Esophagus mucosa (tissue), 1 donor: ENCODE results near the gene C7orf57. TPM values are rescaled to one million over a fixed set of nuclear protein-coding genes. Genes with fewer than 3 reads are reported as not detected.

Experiments used
- ATAC-seq: fragments of 200-7000 bp; cut with Tn5 transposase; one replicate; pipeline ENCODE4 v1.9.1; 2020
- total RNA-seq: library from RNA; stranded (reverse); gene quantifications from one replicate; pipeline ENCODE4 v1.2.4, GENCODE V29; 2023
- donor health status: DM: yes; HTN: yes; CAD: no.

The C7orf57 gene
- total RNA-seq, 1 donor from 2014 or later = 1.00 TPM

DNA sequence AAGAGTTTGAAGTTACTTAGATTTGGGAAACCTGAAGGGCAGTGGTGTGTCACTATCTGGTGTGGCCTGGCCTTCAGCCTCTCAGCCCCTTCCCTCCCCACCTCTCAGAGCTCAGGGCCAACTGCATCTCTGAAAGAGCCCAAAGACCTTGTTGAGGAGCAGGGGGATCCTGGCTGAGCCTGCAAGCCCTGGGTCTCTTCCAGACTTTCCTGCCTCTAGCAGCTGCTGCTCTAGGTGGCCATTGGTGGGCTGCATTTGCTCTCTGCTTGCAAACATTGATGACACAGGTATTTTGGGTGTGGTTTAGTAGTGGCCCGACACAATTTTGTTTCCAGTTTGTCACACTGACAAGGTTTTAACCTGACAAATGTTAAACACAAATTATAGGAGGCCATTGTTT, 50.6 kb downstream of the C7orf57 start:
- no peak for ATAC-seq

DNA sequence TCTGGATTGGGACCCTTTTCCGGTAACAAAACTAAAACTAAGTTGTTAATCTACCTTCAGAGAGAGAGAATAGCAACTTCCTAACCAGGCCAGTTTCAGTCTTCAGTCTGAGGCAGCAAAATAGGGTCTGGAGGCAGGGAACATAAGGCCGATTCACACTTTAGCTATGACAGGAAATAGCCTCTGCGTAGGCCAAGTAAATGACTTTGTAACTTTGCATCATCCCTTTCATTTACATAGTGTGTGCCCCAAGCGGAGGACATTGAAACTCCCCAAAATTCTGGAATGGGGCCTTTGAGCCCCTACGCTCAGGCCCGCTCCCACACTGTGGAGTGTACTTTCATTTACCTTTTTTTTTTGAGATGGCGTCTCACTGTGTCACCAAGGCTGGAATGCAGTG, 52.0 kb downstream of the C7orf57 start:
- ATAC-seq = no peak

DNA sequence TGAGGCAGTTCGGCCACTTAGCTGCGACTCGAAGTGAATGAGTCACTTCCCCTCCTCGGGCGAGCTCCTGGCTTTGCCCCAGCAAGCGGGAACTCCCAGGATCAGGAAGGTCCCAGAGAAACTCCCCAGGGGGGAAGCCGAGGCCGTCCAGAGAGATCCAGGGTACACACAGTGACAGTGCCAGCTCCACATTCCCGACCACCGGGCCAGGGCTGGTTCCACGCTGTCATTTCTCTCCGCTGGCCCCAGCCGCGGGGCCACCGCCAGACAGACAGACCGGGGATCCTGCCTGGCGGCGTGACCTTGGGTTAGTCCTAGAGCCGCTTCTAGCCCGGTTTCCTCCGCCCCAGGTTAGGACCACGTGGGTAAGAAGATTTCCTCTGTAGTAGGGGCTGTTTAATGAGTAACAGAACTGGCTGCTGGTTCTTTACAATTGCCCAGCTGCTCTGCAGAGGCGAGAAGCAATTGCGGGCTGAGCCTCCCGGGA, 53.3 kb downstream of the C7orf57 start:
- peak; percentile 46 for ATAC-seq

- ATAC-seq = peak; percentile 88
Observed at GRCh38 chr7:48089046-48090003, 54.0 kb downstream of the C7orf57 start, which contains the start of gene UPP1. Gene UPP1, plus strand, starts transcription at chr7:48089265. Its CDS starts 5,519 bp downstream, at chr7:48094784.

- no peak for ATAC-seq
Observed at GRCh38 chr7:48090095-48090805, 54.9 kb downstream of the C7orf57 start.

- no peak for ATAC-seq
Observed at GRCh38 chr7:48091506-48092433, 56.4 kb downstream of the C7orf57 start.

GRCh38 chr7:48094861-48095293, 59.5 kb downstream of the C7orf57 start:
- ATAC-seq = peak; percentile 59

GRCh38 chr7:48096273-48096672, 60.9 kb downstream of the C7orf57 start:
- ATAC-seq = no peak

GRCh38 chr7:48097521-48098231, 62.3 kb downstream of the C7orf57 start:
- ATAC-seq = no peak

GRCh38 chr7:48098846-48099245, 63.5 kb downstream of the C7orf57 start:
- no peak for ATAC-seq

- ATAC-seq = no peak
Observed at GRCh38 chr7:48099781-48100180, 64.4 kb downstream of the C7orf57 start.

- no peak for ATAC-seq
Observed at GRCh38 chr7:48101352-48101751, 66.0 kb downstream of the C7orf57 start.

GRCh38 chr7:48101968-48102367, 66.6 kb downstream of the C7orf57 start:
- ATAC-seq = peak; percentile 12

DNA sequence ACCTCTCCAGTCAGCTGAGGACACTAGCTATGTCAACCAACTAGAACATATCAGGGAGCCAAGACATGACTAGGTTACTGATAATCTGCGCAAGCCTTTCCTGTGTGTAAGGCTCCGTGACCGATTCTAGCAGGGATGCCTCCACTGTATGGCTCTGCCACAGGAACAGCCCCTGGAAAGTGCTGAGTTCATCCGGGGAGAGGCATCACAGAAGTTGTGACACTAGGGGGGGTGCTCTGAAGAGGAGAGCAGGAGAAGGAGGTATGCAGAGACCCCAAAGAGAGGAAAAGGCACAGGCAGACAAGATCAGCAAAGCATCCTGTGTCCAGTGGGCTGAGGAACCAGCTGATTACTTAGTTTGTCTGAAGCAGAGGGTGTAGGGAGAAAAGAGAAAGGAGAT, 67.2 kb downstream of the C7orf57 start:
- no peak for ATAC-seq

DNA sequence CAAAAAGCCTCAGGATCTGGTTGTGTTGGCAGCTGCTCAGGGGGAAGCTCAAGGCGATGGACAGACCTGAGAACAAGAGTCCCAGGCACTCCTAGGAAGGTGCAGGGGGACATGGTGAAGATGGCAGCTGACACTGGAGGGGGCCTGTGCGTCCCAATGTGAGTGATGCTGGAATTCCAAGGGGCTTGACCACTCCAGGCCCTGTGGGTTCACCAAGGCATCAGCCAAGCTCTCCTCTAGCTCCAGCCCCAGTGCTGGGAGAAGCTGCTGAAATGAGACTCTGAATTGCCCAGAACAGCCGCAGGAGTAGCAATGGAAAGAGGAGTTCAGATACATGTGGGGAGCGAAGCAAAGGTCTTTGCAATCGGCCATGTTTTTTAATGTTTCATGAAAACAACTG, 69.7 kb downstream of the C7orf57 start:
- peak; percentile 4 for ATAC-seq

GRCh38 chr7:48106906-48107659, 71.7 kb downstream of the C7orf57 start:
- ATAC-seq = no peak

DNA sequence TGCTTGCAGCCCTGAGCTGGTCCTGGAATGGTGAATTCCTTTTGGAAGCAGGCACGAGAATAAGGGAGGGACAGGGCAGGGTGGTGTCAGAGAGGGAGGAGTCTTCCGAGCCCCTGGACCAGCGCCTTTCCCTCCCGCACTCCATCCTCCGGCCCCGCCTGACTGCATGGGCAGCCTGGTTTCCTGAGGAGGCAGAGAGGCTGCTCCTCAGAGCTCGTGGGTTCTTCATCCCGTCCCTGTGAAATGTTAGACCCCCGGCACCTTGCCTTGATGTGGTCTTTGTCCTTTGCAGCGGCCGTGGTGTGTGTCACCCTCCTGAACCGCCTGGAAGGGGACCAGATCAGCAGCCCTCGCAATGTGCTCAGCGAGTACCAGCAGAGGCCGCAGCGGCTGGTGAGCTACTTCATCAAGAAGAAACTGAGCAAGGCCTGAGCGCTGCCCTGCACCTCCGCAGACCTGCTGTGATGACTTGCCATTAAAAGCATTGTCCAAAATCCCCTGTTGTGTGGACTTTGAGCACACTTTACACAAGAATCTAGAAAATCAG, 72.7 kb downstream of the C7orf57 start:
- no peak for ATAC-seq

DNA sequence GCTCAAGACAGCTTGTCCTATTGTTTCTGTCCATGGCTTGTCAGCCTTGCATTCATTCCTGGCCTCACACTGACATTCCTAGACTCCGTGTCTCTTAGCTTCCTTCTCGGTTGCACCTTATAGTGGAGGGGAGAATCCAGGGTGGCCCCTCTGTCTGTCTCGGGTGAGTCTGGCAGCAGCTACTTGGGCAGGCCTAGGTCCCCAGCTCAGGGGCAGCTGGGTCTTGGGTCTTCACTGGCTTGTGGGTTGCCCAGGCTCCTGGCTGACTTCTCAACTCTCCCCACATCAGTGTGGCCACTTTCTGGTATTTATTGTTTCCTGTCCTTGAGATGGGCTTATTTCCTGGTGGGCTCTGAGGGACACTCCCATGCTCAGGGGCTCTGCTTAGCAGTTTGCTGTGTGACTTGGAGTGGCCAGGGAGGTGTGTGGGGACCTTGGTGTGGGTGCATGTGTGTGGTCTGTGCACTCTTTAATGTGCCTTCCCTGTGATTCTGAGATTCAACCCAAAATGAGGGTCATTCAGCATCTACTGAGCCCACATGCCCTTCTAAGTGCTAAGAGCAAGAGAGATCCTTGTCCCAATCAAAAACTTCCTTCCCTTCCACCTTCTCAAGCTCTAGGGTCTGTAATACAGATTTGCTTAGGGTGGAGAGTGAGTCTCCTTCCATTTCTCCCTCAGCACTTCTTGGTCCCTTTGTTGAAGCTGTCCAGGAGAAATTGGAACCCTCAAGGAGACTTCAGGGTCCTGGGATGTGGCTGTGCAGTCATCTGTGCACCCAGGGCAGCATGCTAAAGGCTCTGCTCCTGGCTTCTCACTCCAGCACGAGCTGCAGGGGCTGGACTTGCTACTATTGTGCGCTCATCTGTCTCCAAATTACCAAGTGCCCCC, 73.9 kb downstream of the C7orf57 start:
- no peak for ATAC-seq
